GM19397 (cell line): ENCODE data around the gene PRKAG1.

Source experiments
- ATAC-seq: cut with Tn5 transposase; IDR thresholded peaks from one replicate; pipeline ENCODE4 v1.9.1; 2021; ENCODE audit warnings: mild to moderate bottlenecking, moderate library complexity; ENCODE audit not compliant: unreplicated experiment

The PRKAG1 gene

DNA sequence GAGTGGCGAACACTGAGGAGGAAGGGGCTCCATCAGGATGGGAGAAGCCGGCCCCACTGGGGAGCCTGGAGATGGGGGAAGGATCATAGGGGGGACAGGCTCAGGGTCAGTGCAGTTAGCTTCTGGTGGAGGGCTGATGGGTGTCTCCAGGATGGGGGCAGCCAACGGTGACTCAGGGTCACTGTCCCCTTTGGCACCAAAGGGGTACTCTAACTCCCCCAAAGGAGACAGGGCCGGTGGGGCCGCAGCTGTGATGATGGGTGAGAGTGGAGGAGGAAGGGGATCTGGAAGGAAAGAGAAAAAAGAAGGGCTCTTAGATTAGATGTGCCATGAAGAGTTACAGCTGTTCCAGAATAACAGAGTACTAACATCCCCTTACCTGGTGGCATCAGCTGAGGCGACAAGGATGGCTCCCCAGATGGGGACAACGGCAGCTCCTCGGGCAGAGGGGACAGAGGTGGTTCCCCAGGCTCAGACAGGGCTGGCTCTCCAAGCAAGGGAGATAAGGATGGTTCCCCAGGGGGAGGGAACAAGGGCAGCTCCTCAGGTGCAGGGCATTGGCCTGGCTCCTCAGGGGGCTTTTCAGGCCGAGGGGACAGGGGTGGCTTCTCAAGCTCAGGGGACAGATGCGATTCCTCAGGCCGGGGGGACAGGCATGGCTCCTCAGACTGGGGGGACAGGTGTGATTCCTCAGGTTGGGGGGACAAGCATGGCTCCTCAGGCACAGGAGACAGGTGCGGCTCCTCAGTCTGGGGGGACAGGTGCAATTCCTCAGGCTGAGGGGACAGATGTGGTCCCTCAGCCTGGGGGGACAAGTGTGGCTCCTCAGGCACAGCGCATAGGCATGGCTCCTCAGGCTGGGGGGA, 32.2 kb upstream of the PRKAG1 start:
- no peak for ATAC-seq

DNA sequence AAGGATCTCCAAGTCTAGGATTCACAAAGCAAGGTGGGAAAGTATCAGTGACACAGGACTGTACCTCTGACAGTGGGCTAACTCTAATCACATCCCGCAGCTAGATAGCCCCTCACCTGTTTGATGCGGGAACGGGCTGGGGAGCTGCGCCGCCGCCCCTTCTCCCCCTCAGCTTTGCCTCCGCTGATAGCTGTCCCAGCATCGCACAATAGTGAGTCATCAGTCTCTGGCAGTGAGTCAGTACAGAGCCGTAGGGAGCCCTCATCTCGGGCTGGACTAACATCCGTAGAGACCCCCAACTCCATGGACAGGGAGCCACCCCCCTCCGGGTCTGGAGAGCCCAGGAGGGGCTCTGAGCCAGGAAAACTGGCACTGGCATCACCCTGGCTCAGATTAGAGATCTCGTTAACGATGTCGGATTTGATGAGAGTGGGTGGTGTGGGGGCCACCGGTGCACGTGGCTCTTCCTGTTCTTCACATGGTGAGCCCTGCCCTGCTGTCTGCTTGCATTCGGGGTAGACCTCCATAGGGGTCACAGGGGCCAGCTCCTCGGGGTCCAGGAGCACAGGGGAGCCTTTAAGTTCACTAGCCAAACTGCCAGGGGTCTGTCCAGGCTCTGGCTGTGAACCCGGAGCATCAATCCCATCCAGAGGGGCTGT, 31.1 kb upstream of the PRKAG1 start:
- no peak for ATAC-seq

DNA sequence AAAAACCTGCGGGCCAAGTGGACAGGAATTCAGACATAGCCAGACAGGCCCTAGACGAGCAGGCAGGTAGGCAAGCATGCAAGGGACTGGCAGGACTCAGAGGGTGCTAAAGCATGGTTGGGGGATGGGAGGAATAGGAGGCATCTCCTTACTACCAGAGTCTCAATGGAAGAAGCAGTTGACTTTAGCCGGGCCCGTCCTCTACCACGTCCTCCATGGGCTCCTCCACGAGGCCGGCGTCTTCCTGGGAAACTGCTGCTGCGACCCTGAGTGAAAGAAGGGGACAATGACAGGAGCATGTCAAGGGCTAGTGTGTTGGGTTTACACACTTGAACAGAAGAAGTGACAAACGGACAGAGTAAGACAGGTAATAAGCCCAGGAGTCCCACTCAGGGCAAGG, 30.4 kb upstream of the PRKAG1 start:
- no peak for ATAC-seq

- no peak for ATAC-seq
These were observed 27.7 kb upstream of the PRKAG1 start for GRCh38 chr12:49046129-49046895.

DNA sequence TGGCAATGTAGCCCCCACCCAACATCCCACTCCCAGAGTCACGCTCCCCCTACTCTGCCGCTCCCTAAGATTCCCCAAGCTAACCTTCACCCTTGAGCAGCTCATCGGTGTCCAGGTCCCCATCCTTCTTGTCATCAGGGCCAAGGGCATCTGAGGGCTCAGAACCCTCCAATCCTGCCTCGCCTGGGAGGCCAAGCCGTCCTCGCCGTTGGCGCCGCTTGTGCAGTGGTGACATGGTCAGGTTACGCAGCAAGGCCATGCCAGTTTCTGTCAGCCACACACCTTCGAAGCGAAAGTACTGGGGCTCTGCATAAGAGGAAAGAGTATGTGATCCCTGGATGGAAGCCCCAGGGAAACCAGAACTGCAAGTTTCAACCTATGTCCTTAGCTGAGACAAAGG, 26.1 kb upstream of the PRKAG1 start:
- ATAC-seq: no peak

GRCh38 chr12:49043856-49044258, 25.3 kb upstream of the PRKAG1 start:
- ATAC-seq: no peak

GRCh38 chr12:49043241-49043640, 24.7 kb upstream of the PRKAG1 start:
- ATAC-seq: no peak

DNA sequence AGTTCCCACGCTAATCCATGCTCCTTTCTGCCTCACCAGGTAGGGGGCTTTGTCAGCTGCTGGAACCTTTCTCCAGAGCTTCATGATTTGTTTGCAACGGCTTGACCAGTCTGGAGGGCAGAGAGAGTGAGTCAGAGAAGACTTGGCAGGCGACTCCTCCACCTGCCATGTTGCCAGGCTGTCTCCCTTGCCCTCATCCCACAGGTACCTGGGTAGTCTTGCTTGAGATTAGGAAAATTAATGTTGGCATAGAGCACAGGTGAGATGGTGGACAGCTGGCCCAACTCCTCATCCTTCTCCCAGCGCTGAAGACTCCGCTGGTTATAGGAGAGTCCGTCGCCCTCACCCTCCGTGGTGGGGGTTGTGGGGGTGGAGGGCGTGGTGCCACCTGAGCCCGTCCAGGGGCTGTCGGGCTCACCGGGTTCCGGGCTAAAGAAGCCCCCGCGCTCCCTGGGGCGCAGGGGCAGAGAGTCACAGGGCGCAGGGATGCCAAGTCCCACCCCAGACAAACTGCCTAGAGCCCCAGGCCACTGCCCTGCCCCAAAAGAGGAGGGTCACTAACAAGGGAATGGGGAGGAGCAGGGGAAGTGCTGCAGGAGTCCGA, 23.4 kb upstream of the PRKAG1 start:
- no peak for ATAC-seq

DNA sequence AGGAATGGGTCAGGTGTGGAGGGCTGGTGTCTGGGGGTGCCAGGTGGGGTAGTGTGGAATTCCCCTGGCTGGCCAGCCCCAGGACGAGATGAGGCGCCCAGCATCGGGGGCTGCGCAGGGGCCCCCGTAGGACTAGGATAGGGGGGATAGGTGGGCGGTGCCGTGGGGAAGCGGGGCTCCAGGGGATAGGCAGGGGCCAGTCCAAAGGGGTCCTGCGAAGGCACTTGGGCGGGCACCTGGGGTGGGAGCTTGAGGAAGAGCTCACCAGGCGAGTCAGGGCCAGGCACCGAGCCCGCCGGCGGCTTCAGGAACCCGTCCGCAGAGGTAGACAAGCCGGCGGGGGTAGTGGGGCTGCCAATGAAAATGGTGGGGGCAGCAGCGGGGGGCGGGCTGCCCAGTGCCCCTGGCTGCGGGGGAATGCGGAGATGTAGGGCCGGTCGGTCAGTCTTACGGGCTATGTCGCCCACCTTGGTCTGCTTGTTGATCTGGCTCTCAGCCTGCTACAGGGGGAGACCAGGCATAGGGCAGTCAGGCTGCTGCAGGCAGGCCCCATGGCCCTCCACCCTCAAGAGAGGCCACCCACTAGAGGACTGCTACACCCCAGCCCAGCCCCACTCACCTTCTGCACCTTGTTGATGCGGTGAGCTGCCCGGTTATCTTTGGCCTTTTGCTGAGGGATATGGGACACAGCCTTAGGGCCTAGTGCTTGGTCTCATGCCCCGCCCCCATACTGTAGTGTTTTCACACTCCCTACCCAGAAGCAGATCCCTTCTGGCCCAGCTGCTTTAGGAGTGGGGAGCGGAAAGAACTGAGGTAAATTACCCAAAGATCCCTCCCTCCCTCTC, 22.7 kb upstream of the PRKAG1 start:
- no peak for ATAC-seq

- no peak for ATAC-seq
These were observed 21.8 kb upstream of the PRKAG1 start for GRCh38 chr12:49040364-49040855.

DNA sequence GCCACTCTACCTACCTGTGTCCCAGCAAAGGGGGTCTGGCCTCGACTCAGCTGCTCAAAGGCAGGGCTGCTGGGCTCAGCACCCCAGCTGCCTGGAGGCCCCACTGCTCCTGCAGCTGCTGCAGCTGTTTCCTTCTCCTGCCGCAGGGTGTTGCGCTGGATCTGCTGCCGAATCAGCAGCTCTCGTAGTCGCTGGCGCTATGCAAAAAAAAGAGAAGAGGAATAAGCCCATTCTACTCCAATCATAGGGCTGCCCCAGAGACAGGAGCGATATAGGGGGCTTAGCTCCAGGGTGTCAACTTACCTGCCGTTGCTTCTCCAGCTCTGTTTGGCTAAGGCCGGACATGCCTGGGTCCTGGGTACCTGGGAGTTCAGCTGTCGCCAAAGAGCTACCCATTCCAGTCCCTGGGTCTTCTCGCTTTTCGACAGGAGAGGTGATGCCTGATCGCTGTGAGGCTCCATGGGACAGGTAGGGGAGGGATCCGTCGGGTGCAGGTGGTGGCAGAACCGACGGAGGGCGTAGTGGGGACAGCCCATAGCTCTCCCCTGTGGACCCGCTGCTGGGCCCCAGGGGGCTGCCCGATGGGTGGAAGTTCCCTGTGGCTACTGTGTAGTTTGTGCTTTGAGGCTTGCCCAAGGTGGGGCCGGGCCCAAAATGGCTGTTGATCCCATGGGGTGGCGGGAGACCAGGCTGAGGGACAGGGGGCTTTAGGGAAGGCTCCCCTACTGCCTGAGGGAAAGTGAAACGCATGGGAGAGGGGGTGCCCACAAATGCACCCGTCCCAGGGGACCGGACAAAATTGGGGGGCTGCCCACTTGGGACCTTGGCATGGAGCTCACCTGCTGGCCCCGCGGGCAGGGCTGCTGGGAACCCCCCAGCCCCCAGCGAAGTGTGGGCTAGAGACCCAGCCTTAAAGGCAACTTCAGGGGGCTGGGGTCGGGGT, 21.1 kb upstream of the PRKAG1 start:
- no peak for ATAC-seq

GRCh38 chr12:49038291-49038955, 19.8 kb upstream of the PRKAG1 start:
- no peak for ATAC-seq

DNA sequence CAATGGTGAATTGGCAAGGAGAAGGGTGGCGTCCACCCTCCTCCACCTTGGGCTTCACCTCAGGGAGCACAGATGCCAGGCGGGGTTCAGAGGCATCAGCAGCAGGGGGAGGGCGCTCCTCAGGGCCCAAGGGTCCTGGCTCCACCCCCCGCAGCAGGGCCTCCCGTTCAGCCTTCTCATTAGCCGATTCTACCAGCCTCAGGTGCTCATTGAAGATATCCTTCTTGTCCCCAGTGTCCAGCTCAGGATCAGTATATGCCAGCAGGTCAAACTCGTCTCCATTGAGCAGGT, 19.3 kb upstream of the PRKAG1 start:
- ATAC-seq: no peak

DNA sequence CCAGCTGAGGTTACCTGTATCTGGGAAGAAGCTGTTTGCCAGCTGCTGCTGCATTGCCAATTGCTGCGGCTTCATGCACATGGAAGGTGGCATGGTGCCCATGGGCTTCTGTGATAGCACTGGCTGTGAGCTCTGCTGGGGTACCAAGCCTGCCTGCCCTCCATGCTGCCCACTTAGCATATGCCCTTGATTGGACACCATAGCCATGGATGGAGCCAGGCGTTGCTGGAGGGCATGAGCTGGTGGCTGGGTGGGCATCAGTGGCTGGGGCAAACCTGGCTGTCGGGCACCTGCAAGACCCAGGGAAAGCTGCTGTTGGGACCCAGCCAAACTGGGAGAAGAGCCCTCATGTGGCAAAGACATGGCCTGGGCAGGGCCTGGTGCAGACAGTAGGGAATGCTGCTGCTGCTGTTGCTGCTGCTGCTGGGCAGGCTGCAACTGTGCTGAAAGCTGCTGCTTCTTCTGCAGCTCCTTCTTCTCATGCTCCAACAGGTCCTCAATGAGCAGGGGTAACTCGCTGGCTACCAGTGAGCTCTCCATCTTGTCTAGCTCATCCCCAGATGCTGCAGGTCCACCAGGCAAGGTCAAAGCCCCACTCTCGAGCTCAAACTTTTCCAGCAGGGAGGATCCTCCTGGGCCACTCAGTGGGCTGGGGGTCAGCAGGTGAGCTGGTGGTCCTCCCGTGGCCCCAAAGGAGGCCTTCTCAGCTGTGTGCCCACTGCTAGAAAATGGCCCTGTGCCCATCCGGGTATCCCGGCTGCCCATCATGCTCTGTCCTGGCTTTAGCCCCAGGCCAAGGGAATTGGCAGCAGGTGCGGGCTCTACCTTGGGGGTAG, 18.8 kb upstream of the PRKAG1 start:
- no peak for ATAC-seq

DNA sequence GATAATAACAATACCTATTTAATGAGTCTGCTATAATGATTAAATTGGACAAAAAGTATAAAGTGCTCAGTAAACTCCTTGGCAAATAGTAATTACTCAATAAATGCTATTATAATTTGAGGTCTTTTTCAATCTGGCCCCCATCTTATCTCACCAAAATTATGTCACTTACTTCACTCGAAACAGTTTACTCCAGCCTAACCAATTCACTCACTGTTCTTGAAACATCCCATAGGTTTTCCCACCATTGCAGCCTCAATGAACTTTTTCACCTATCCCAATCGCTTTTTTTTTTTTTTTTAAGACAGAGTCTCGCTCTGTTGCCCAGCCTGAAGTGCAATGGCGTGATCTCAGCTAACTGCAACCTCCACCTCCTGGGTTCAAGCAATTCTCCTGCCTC, 17.5 kb upstream of the PRKAG1 start:
- ATAC-seq: no peak

GRCh38 chr12:49034286-49034622, 15.7 kb upstream of the PRKAG1 start:
- no peak for ATAC-seq

GRCh38 chr12:49033611-49034285, 15.2 kb upstream of the PRKAG1 start:
- no peak for ATAC-seq
